Testis (tissue), 3 donors: ENCODE measurements around the gene HMCES. TPM values are rescaled to one million over a fixed set of nuclear protein-coding genes. Genes with fewer than 3 reads are reported as not detected.

Source experiments
- DNase-seq: peaks from one replicate; pipeline ENCODE4 v3.0.0-alpha.2; 2019
- H3K27ac ChIP-seq, 2 donors: fragments of 200-600 bp; sonication (generic); one replicate each; pipeline ENCODE4 v1.5.1; 2019
- H3K27me3 ChIP-seq: fragments of 200-600 bp; sonication (generic); one replicate; pipeline ENCODE4 v1.5.1; 2019
- H3K36me3 ChIP-seq: fragments of 200-600 bp; sonication (generic); one replicate; pipeline ENCODE4 v1.5.1; 2017; ENCODE audit warnings: low read depth; ENCODE audit errors: missing control alignments
- H3K4me1 ChIP-seq: fragments of 200-600 bp; sonication (generic); one replicate; pipeline ENCODE4 v1.5.1; 2019
- H3K4me3 ChIP-seq, 2 donors: fragments of 200-600 bp; sonication (generic); one replicate each; pipeline ENCODE4 v1.5.1; 2017 to 2019
- H3K9me3 ChIP-seq: fragments of 200-600 bp; sonication (generic); one replicate; pipeline ENCODE4 v1.5.1; 2017
- POLR2A ChIP-seq: fragments of 450-650 bp; IDR thresholded peaks from one replicate; pipeline ENCODE4 v1.6.1; 2017; ENCODE audit warnings: antibody characterized with exemption, mild to moderate bottlenecking, moderate library complexity
- WGBS, 2 donors: methylation state at CpG; one replicate each; pipeline ENCODE4 v1.1.5; 2018; 5-methylcytosine and 5-hydroxymethylcytosine counted together
- intact Hi-C: fragments of 100-400 bp; cut with DNase I; formaldehyde crosslinking; loops from one replicate; pipeline ENCODE4 v1.15.1; 2023; ENCODE audit warnings: low total_unique reads
- polyA plus RNA-seq: library from polyadenylated mRNA; stranded (reverse); fragments of 350-450 nt; fragmentation: Illumina TruSeq; extraction: RNeasy Lipid Tissue Mini Kit (QIAGEN cat#74804); gene quantifications from one replicate; pipeline ENCODE4 v1.2.3, GENCODE V29; 2014; ENCODE audit warnings: low read depth, low replicate concordance; ENCODE audit not compliant: insufficient read depth
- total RNA-seq, 2 donors: library from RNA; depleted of rRNA; stranded (reverse); fragments of >200 nt; gene quantifications; one replicate each; pipeline ENCODE4 v1.2.3, GENCODE V29; 2016
- TF ChIP-seq, protein P1 (sequence below), 3 experiments: fragments of 450-650 bp in 2 of 3; fragments of 200-600 bp in 1 of 3; sonication (generic) in 1 of 3; IDR thresholded peaks; one replicate each; pipeline ENCODE4 v1.5.1; 2016 to 2019; ENCODE audit warnings: antibody characterized with exemption in 3 of 3, mild to moderate bottlenecking in 2 of 3, moderate library complexity in 1 of 3

HMCES gene
- total and polyA plus RNA-seq, 3 donors from 2014 or later, result 37.8 to 81.5 (median 41.6) TPM

DNA sequence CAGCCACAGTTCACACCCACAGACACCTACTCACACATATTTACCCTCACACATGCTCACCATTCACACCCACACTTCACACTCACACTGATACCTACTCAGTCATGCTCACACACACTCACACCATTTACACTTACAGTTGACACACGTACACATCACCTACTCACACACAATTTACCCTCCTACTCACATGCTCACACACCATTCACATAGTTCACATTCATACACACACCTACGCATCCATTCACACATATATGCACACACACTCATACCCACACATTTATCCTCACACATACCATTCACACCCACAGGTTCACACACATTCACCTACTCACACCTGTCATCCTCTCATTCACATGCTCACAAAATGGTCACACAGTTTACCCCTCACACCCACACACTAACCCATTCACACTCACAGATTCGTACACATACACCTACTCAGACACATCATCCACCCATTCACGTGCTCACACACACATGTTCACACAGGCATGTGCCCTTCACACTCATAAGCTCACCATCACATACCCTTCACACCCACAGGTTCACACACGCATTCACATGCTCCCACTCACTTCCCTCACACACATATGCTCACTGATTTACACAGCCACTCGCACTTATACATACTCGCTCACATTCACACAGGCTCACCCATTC, 42.3 kb downstream of the HMCES start:
- WGBS, 2 donors, result 92 to 93% methylated on average over 7 of the region's 7 CpGs

DNA sequence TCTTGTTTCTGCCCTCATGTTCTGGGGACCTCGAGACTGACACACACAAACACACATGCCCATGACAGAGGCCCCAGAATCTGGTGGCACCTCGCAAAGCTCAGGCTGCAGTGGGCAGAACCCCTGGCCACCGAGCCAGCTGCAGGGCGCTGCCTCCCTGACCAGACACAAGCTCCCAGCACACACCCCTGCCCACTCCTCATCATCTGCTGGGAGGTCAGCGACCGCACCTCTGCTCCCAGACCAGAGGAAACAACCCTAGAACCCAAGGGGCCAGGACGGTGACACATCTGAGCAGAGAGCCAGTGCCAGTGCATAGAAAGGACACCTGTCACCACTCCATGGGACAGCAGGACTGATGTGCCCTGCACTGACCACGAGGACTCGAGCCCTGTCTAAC, 43.2 kb downstream of the HMCES start:
- no peaks in the 10 kb centered on the region for H3K36me3 ChIP-seq
- intact Hi-C loops, result no loop called here
- peaks cover 6% of the 10 kb centered on the region for H3K4me1 ChIP-seq
- no peak overlapping the region for H3K27ac ChIP-seq
- TF ChIP-seq, protein P1, sequence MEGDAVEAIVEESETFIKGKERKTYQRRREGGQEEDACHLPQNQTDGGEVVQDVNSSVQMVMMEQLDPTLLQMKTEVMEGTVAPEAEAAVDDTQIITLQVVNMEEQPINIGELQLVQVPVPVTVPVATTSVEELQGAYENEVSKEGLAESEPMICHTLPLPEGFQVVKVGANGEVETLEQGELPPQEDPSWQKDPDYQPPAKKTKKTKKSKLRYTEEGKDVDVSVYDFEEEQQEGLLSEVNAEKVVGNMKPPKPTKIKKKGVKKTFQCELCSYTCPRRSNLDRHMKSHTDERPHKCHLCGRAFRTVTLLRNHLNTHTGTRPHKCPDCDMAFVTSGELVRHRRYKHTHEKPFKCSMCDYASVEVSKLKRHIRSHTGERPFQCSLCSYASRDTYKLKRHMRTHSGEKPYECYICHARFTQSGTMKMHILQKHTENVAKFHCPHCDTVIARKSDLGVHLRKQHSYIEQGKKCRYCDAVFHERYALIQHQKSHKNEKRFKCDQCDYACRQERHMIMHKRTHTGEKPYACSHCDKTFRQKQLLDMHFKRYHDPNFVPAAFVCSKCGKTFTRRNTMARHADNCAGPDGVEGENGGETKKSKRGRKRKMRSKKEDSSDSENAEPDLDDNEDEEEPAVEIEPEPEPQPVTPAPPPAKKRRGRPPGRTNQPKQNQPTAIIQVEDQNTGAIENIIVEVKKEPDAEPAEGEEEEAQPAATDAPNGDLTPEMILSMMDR (IDR thresholded peaks at IDR 0.05), result no peak
- TF ChIP-seq POLR2A, result no peak
- WGBS, 2 donors, result 92 to 97% methylated on average over 4 to 8 of the region's 9 CpGs
- H3K9me3 ChIP-seq, result no peaks in the 10 kb centered on the region
- H3K4me3 ChIP-seq, result no peak overlapping the region
- no peak for DNase-seq
- no peaks in the 10 kb centered on the region for H3K27me3 ChIP-seq

More for the DNA sequence above, 42.3 kb downstream of the HMCES start:
- H3K27me3 ChIP-seq, result no peaks in the 10 kb centered on the region
- no peak overlapping the region for H3K4me3 ChIP-seq
- no peaks in the 10 kb centered on the region for H3K9me3 ChIP-seq
- H3K27ac ChIP-seq, result no peak overlapping the region
- TF ChIP-seq, protein P1 (IDR thresholded peaks at IDR 0.05), result no peak
- TF ChIP-seq POLR2A, result no peak
- no peaks in the 10 kb centered on the region for H3K36me3 ChIP-seq
- intact Hi-C loops, result no loop called here
- no peak for DNase-seq
- H3K4me1 ChIP-seq, result peaks cover 9% of the 10 kb centered on the region

DNA sequence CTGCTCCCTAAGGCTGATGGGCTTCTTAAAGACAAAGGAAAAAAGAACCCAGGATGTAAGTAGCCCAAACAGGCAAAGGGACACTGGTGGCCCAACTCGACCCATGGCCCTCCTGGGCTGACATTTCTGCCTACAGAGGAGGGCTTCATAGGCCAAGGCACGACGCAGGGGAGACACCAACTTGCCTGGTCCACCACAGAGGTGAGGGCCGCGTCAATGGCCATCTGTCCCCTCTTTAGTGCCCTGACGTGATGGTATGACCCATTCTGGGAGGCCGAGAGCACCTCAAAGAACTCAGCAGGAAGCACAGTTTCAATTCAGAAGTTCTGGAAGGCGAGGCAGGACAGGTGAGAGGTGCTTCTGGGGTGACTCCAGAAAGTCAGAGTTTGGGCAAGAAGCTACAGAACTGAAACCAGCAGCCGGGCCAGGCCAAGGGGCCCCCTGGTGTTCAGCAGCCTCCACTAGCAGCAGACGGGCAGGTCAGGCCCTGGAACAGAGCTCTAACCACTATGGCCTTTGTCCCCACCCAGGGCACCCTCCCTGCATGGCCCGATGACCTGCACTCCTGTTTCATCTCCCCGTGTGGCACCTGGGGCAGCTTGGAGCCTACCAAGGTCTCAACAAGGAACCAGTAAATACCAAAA, 45.1 kb downstream of the HMCES start:
- DNase-seq, result no peak
- Histone ChIP-seq H3K9me3 (no peaks in the 10 kb centered on the region), H3K4me3 (no peak overlapping the region), H3K27me3 (no peaks in the 10 kb centered on the region), H3K4me1 (no peaks in the 10 kb centered on the region), H3K27ac (no peak overlapping the region), H3K36me3 (no peaks in the 10 kb centered on the region)
- 83 to 90% methylated on average over 12 of the region's 12 CpGs for WGBS, 2 donors
- intact Hi-C loops, result no loop called here
- no peak for TF ChIP-seq POLR2A
- TF ChIP-seq, protein P1 (IDR thresholded peaks at IDR 0.05), result no peak

DNA sequence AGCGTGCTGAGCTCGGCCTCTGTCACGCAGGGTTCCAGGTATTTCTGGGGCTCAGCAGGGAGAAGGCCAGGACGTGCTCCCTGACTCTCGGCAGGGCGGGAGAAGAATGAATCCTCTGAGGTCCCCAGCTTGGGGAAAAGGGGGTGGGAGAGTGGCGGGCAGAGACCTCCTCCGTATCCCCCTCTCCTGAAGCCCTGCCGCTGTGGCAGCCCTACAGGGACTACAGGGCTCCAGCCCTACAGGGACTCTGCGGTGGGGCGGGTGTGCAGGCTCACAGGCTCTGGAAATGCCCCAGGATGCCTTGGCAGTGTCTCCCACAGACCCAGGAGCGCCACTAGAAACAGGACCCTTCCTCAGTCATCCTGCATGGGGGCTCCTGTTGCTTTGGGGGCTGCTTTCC, 46.2 kb downstream of the HMCES start:
- DNase-seq, result no peak
- WGBS, 2 donors, result 88 to 97% methylated on average over 7 to 12 of the region's 12 CpGs
- Histone ChIP-seq H3K4me1 (no peaks in the 10 kb centered on the region), H3K27ac (no peak overlapping the region), H3K36me3 (no peaks in the 10 kb centered on the region), H3K27me3 (no peaks in the 10 kb centered on the region), H3K4me3 (no peak overlapping the region), H3K9me3 (no peaks in the 10 kb centered on the region)
- intact Hi-C loops, result no loop called here
- no peak for TF ChIP-seq POLR2A
- TF ChIP-seq, protein P1 (IDR thresholded peaks at IDR 0.05), result no peak

DNA sequence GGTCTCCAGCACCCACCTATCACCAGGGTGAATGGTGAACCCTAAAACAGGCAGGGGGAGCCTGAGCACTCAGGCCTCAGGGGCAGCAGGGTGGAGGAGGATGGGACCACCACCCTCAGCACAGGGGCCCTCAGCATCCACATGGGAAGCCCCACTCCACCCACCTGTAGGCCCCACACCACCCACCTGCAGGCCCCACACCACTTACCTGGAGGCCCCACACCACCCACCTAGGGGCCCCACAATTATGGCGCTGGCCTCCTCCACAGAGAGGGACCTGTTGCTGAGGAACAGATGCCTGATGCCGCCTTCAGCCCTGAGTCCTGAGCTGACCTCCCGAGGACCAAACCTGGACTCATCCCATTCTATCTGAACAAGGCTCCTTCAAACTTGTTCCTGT, 46.7 kb downstream of the HMCES start:
- no peak overlapping the region for H3K4me3 ChIP-seq
- WGBS, 2 donors, result 74 to 97% methylated on average over 3 of the region's 3 CpGs
- H3K4me1 ChIP-seq, result no peaks in the 10 kb centered on the region
- intact Hi-C loops, result no loop called here
- TF ChIP-seq, protein P1 (IDR thresholded peaks at IDR 0.05), result no peak
- TF ChIP-seq POLR2A, result no peak
- no peaks in the 10 kb centered on the region for H3K36me3 ChIP-seq
- H3K9me3 ChIP-seq, result no peaks in the 10 kb centered on the region
- H3K27ac ChIP-seq, result no peak overlapping the region
- DNase-seq, result no peak
- no peaks in the 10 kb centered on the region for H3K27me3 ChIP-seq
